LNCAP (cell line): Measurements from ENCODE around the gene HCFC1.

Experiments
- TF ChIP-seq, protein P1 (sequence below): fragments of 450-650 bp; IDR thresholded peaks from 2 replicates; pipeline ENCODE4 v1.5.1; 2017; ENCODE audit warnings: mild to moderate bottlenecking

The HCFC1 gene

DNA sequence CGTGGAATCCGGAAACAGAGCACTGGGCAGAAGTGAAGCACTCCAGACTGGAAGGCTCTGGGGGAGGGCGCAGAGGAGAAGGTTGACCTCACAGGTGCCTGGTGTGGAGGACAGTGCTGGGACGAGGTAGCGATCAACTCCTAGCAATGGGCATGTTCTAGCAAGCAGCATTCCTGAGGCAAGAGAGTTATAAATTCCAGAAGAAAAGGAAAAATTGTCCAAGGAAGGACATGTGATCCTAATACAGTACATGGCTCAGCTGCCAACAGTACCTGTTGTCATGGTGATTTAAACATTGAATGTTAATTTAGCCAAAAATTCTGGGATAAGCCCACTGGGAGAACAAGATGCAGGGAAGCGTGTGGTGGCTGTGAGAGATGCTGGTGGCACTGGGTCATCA lies 53.7 kb downstream of the HCFC1 start:
- TF ChIP-seq, protein P1, sequence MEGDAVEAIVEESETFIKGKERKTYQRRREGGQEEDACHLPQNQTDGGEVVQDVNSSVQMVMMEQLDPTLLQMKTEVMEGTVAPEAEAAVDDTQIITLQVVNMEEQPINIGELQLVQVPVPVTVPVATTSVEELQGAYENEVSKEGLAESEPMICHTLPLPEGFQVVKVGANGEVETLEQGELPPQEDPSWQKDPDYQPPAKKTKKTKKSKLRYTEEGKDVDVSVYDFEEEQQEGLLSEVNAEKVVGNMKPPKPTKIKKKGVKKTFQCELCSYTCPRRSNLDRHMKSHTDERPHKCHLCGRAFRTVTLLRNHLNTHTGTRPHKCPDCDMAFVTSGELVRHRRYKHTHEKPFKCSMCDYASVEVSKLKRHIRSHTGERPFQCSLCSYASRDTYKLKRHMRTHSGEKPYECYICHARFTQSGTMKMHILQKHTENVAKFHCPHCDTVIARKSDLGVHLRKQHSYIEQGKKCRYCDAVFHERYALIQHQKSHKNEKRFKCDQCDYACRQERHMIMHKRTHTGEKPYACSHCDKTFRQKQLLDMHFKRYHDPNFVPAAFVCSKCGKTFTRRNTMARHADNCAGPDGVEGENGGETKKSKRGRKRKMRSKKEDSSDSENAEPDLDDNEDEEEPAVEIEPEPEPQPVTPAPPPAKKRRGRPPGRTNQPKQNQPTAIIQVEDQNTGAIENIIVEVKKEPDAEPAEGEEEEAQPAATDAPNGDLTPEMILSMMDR: no peak

GRCh38 chrX:153913701-153914100 lies 57.9 kb downstream of the HCFC1 start:
- TF ChIP-seq, protein P1: no peak

- TF ChIP-seq, protein P1: no peak
Observed at GRCh38 chrX:153913211-153913610, 58.4 kb downstream of the HCFC1 start.

DNA sequence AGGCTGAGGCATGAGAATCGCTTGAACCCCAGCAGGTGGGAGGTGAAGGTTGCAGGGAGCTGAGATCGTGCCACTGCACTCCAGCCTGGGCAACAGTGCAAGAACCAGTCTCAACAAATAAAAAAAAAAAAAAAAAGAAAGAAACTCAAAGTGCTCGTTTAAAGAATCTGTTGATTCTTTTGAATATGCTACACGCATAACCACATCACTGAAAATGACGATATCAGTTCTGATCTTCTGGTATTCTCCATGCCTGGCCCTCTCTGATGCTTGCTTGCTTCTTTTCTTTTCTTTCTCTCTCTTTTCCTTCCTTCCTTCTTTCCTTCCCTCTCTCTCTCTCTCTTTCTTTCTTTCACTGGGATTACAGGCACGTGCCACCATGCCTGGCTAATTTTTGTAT lies 59.8 kb downstream of the HCFC1 start:
- TF ChIP-seq, protein P1: no peak

- TF ChIP-seq, protein P1: no peak
Observed at GRCh38 chrX:153910446-153910845, 61.2 kb downstream of the HCFC1 start.

- TF ChIP-seq, protein P1: no peak
Observed at GRCh38 chrX:153909980-153910360, 61.6 kb downstream of the HCFC1 start.

- TF ChIP-seq, protein P1: no peak
Observed at GRCh38 chrX:153909024-153909979, 62.3 kb downstream of the HCFC1 start.
